Neural cell (in vitro differentiated cells): Measurements from ENCODE around the gene LIG3.

Source experiments
- CTCF ChIP-seq: fragments of 450-650 bp; IDR thresholded peaks from 2 replicates; pipeline ENCODE4 v1.5.1; 2014; ENCODE audit warnings: antibody characterized with exemption, mild to moderate bottlenecking, moderate library complexity; ENCODE audit not compliant: poor library complexity, severe bottlenecking
- EP300 ChIP-seq: fragments of 450-650 bp; conservative IDR thresholded peaks from 2 replicates; pipeline ENCODE4 v1.6.1; 2014; ENCODE audit warnings: antibody characterized with exemption, mild to moderate bottlenecking, moderate library complexity; ENCODE audit not compliant: poor library complexity, severe bottlenecking
- EZH2 ChIP-seq: fragments of 200-600, 300-800 bp; shearing (Covaris generic), sonication (generic); IDR thresholded peaks from 2 replicates; pipeline ENCODE4 v1.6.1; 2014; ENCODE audit warnings: antibody characterized with exemption, low read length, borderline replicate concordance, mild to moderate bottlenecking; ENCODE audit not compliant: insufficient read depth, poor library complexity, severe bottlenecking
- POLR2AphosphoS5 ChIP-seq: IDR thresholded peaks from 2 replicates; pipeline ENCODE4 v1.6.1; 2012
- REST ChIP-seq: IDR thresholded peaks from 2 replicates; pipeline ENCODE4 v1.6.1; 2012; ENCODE audit warnings: borderline replicate concordance
- SMC3 ChIP-seq: fragments of 450-650 bp; conservative IDR thresholded peaks from 2 replicates; pipeline ENCODE4 v1.6.1; 2014; ENCODE audit warnings: antibody characterized with exemption, mild to moderate bottlenecking, moderate library complexity; ENCODE audit not compliant: poor library complexity
- TAF1 ChIP-seq: IDR thresholded peaks from 2 replicates; pipeline ENCODE4 v1.6.1; 2012; ENCODE audit warnings: low read depth

GRCh38 chr17:34980353-34980680, at the start of gene LIG3:
- TF ChIP-seq POLR2AphosphoS5 (peak; percentile 88), CTCF (no peak), EZH2 (no peak), REST (no peak), TAF1 (no peak), SMC3 (peak; percentile 29), EP300 (no peak)
